WTC11 (cell line): ENCODE data around the gene GPRC5A. TPM values are rescaled to one million over a fixed set of nuclear protein-coding genes. Genes with fewer than 3 reads are reported as not detected.

Experiments
- ATAC-seq: fragments of 200-7000 bp; cut with Tn5 transposase; 2 replicates; pipeline ENCODE4 v1.10.0; 2021; ENCODE audit warnings: mild to moderate bottlenecking, moderate library complexity
- CTCF ChIA-PET: fragments of 300-600 bp; sonication (Branson Sonifier 250); formaldehyde crosslinking; loops from one replicate; lab custom pipeline; 2021; ENCODE audit warnings: antibody characterized with exemption; lab: Charles Lee
- POLR2A ChIA-PET: fragments of 350-600 bp; sonication (Branson Sonifier 250); formaldehyde crosslinking; loops from one replicate; lab custom pipeline; 2021; ENCODE audit warnings: antibody characterized with exemption; lab: Charles Lee
- DNase-seq: peaks from one replicate; pipeline ENCODE4 v3.0.0; 2021; ENCODE audit warnings: low spot score
- H3K27ac Mint-ChIP-seq: 2 replicates; pipeline ENCODE4 v1.8.0; 2021; ENCODE audit warnings: mixed read lengths
- H3K27me3 Mint-ChIP-seq: 2 replicates; pipeline ENCODE4 v1.8.0; 2021; ENCODE audit warnings: low read depth, mild to moderate bottlenecking, moderate library complexity, mixed read lengths
- H3K36me3 Mint-ChIP-seq: 2 replicates; pipeline ENCODE4 v1.8.0; 2021; ENCODE audit warnings: mixed read lengths
- H3K4me1 Mint-ChIP-seq: 2 replicates; pipeline ENCODE4 v1.8.0; 2022; ENCODE audit warnings: mixed read lengths
- H3K4me3 Mint-ChIP-seq: 2 replicates; pipeline ENCODE4 v1.8.0; 2021; ENCODE audit warnings: mild to moderate bottlenecking, moderate library complexity, mixed read lengths
- H3K9me3 Mint-ChIP-seq: 2 replicates; pipeline ENCODE4 v1.8.0; 2021; ENCODE audit warnings: mixed read lengths
- ATF1 ChIP-seq: sonication (generic); formaldehyde crosslinking; IDR thresholded peaks from 2 replicates; pipeline ENCODE4 v1.8.1; 2023; ENCODE audit warnings: mild to moderate bottlenecking, moderate library complexity, missing genetic modification reagents
- ATF2 ChIP-seq: sonication (generic); formaldehyde crosslinking; IDR thresholded peaks from 2 replicates; pipeline ENCODE4 v1.8.1; 2022; ENCODE audit warnings: low read depth, missing genetic modification reagents, borderline replicate concordance
- ATF3 ChIP-seq: sonication (generic); formaldehyde crosslinking; conservative IDR thresholded peaks from 2 replicates; pipeline ENCODE4 v1.8.1; 2022; ENCODE audit warnings: mild to moderate bottlenecking, missing genetic modification reagents
- E2F4 ChIP-seq: sonication (generic); formaldehyde crosslinking; IDR thresholded peaks from 2 replicates; pipeline ENCODE4 v1.8.1; 2022; ENCODE audit warnings: low read depth, mild to moderate bottlenecking, moderate library complexity, missing genetic modification reagents, borderline replicate concordance
- ESRRA ChIP-seq: sonication (generic); formaldehyde crosslinking; IDR thresholded peaks from 2 replicates; pipeline ENCODE4 v1.8.1; 2022; ENCODE audit warnings: mild to moderate bottlenecking, missing genetic modification reagents, borderline replicate concordance
- FOXK1 ChIP-seq: sonication (generic); formaldehyde crosslinking; IDR thresholded peaks from 2 replicates; pipeline ENCODE4 v1.8.0; 2022; ENCODE audit warnings: mild to moderate bottlenecking, moderate library complexity, missing genetic modification reagents
- GTF2I ChIP-seq: fragments of 250-450 bp; sonication (Bioruptor Pico); conservative IDR thresholded peaks from 2 replicates; pipeline ENCODE4 v1.4.0; 2021; ENCODE audit warnings: mild to moderate bottlenecking
- MXD4 ChIP-seq: fragments of 250-450 bp; sonication (Bioruptor Pico); IDR thresholded peaks from 2 replicates; pipeline ENCODE4 v1.8.0; 2021; ENCODE audit warnings: mild to moderate bottlenecking, moderate library complexity, borderline replicate concordance
- NR2C2 ChIP-seq: sonication (generic); formaldehyde crosslinking; IDR thresholded peaks from 2 replicates; pipeline ENCODE4 v1.8.0; 2022; ENCODE audit warnings: mild to moderate bottlenecking, missing genetic modification reagents
- TEAD4 ChIP-seq: sonication (generic); formaldehyde crosslinking; IDR thresholded peaks from 2 replicates; pipeline ENCODE4 v1.8.0; 2022; ENCODE audit warnings: mild to moderate bottlenecking, missing genetic modification reagents
- TP53 ChIP-seq: sonication (generic); formaldehyde crosslinking; IDR thresholded peaks from 2 replicates; pipeline ENCODE4 v1.8.1; 2023; ENCODE audit warnings: mild to moderate bottlenecking, missing genetic modification reagents
- ZNF138 ChIP-seq: sonication (generic); formaldehyde crosslinking; conservative IDR thresholded peaks from 2 replicates; pipeline ENCODE4 v1.8.1; 2022; ENCODE audit warnings: mild to moderate bottlenecking, moderate library complexity, missing genetic modification reagents
- ZNF232 ChIP-seq: sonication (generic); formaldehyde crosslinking; IDR thresholded peaks from 2 replicates; pipeline ENCODE4 v1.8.0; 2022; ENCODE audit warnings: mild to moderate bottlenecking, missing genetic modification reagents
- ZNF263 ChIP-seq: sonication (generic); formaldehyde crosslinking; IDR thresholded peaks from 2 replicates; pipeline ENCODE4 v1.8.1; 2022; ENCODE audit warnings: low read depth, mild to moderate bottlenecking, moderate library complexity, missing genetic modification reagents
- ZNF317 ChIP-seq: sonication (generic); formaldehyde crosslinking; IDR thresholded peaks from 2 replicates; pipeline ENCODE4 v1.8.1; 2023; ENCODE audit warnings: low read depth, mild to moderate bottlenecking, moderate library complexity, missing genetic modification reagents, borderline replicate concordance
- ZNF396 ChIP-seq: fragments of 250-450 bp; sonication (Bioruptor Pico); IDR thresholded peaks from 2 replicates; pipeline ENCODE4 v1.8.0; 2021; ENCODE audit warnings: mild to moderate bottlenecking, moderate library complexity, borderline replicate concordance
- total RNA-seq: library from RNA; stranded (reverse); gene quantifications from 3 replicates; pipeline ENCODE4 v1.2.3, GENCODE V29; 2021
- TF ChIP-seq, protein P1 (sequence below): sonication (generic); formaldehyde crosslinking; IDR thresholded peaks from 2 replicates; pipeline ENCODE4 v1.8.1; 2023; ENCODE audit warnings: mild to moderate bottlenecking, missing genetic modification reagents
- TF ChIP-seq, protein P2 (sequence below): sonication (generic); formaldehyde crosslinking; IDR thresholded peaks from 2 replicates; pipeline ENCODE4 v1.8.0; 2022; ENCODE audit warnings: missing genetic modification reagents
- TF ChIP-seq, protein P3 (sequence below): sonication (generic); formaldehyde crosslinking; IDR thresholded peaks from 2 replicates; pipeline ENCODE4 v1.8.1; 2023; ENCODE audit warnings: mild to moderate bottlenecking, missing genetic modification reagents, moderate library complexity
- TF ChIP-seq, protein P4 (sequence below): sonication (generic); formaldehyde crosslinking; IDR thresholded peaks from 2 replicates; pipeline ENCODE4 v1.8.1; 2023; ENCODE audit warnings: mild to moderate bottlenecking, missing genetic modification reagents

Gene GPRC5A
- total RNA-seq, 1 experiment from 2014 or later: 1.1 TPM

DNA sequence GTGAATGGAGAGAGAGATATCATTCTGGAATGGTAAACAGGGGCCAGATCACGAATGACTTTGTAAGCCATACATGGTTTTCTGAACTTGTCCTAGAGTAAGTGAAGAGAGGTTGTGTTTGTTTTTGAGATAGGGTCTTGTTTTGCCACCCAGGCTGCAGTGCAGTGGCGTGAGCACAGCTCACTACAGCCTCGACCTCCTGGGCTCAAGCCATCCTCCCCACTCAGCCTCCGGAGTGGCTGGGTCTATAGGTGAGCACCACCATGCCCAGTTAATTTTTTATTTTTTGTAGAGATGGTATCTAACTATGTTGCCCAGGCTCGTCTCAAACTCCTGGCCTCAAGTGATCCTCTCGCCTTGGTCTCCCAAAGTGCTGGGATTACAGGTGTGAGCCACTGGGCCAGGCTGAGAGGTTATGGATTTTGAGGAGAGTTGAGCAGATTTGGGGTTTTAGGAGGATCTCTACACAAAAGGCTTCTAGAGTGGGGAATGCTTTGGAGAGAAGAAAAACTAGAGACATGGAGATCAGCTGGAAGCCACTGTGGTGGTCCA lies 19.7 kb upstream of the GPRC5A start:
- peaks cover 59% of the 10 kb centered on the region for H3K4me1 Mint-ChIP-seq
- peak overlapping the region; percentile 8; the same call in 1 of the 2 replicates for H3K4me3 Mint-ChIP-seq
- CTCF ChIA-PET: interaction anchor here (1.3 to 1.7 kb wide), 3 partner anchors 35 to 1110 kb away, joined by 4 to 5 read pairs (median 5); partner anchors contain the start of gene GRIN2B
- TF ChIP-seq ZNF396 (CRISPR knock-in tag): no peak
- TF ChIP-seq, protein P1, sequence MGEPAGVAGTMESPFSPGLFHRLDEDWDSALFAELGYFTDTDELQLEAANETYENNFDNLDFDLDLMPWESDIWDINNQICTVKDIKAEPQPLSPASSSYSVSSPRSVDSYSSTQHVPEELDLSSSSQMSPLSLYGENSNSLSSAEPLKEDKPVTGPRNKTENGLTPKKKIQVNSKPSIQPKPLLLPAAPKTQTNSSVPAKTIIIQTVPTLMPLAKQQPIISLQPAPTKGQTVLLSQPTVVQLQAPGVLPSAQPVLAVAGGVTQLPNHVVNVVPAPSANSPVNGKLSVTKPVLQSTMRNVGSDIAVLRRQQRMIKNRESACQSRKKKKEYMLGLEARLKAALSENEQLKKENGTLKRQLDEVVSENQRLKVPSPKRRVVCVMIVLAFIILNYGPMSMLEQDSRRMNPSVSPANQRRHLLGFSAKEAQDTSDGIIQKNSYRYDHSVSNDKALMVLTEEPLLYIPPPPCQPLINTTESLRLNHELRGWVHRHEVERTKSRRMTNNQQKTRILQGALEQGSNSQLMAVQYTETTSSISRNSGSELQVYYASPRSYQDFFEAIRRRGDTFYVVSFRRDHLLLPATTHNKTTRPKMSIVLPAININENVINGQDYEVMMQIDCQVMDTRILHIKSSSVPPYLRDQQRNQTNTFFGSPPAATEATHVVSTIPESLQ (CRISPR knock-in tag): no peak
- no peak for TF ChIP-seq ATF2 (CRISPR knock-in tag)
- no peak for TF ChIP-seq ZNF317
- TF ChIP-seq, protein P2, sequence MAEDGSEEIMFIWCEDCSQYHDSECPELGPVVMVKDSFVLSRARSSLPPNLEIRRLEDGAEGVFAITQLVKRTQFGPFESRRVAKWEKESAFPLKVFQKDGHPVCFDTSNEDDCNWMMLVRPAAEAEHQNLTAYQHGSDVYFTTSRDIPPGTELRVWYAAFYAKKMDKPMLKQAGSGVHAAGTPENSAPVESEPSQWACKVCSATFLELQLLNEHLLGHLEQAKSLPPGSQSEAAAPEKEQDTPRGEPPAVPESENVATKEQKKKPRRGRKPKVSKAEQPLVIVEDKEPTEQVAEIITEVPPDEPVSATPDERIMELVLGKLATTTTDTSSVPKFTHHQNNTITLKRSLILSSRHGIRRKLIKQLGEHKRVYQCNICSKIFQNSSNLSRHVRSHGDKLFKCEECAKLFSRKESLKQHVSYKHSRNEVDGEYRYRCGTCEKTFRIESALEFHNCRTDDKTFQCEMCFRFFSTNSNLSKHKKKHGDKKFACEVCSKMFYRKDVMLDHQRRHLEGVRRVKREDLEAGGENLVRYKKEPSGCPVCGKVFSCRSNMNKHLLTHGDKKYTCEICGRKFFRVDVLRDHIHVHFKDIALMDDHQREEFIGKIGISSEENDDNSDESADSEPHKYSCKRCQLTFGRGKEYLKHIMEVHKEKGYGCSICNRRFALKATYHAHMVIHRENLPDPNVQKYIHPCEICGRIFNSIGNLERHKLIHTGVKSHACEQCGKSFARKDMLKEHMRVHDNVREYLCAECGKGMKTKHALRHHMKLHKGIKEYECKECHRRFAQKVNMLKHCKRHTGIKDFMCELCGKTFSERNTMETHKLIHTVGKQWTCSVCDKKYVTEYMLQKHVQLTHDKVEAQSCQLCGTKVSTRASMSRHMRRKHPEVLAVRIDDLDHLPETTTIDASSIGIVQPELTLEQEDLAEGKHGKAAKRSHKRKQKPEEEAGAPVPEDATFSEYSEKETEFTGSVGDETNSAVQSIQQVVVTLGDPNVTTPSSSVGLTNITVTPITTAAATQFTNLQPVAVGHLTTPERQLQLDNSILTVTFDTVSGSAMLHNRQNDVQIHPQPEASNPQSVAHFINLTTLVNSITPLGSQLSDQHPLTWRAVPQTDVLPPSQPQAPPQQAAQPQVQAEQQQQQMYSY: no peak
- no peak for TF ChIP-seq ESRRA (CRISPR knock-in tag)
- no peak for TF ChIP-seq E2F4 (CRISPR knock-in tag)
- no peak for TF ChIP-seq ZNF232 (CRISPR knock-in tag)
- TF ChIP-seq ATF1: no peak
- TF ChIP-seq TP53 (CRISPR knock-in tag): no peak
- TF ChIP-seq ATF3: no peak
- TF ChIP-seq, protein P3, sequence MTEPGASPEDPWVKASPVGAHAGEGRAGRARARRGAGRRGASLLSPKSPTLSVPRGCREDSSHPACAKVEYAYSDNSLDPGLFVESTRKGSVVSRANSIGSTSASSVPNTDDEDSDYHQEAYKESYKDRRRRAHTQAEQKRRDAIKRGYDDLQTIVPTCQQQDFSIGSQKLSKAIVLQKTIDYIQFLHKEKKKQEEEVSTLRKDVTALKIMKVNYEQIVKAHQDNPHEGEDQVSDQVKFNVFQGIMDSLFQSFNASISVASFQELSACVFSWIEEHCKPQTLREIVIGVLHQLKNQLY (CRISPR knock-in tag): no peak
- no peak for TF ChIP-seq MXD4 (CRISPR knock-in tag)
- no peak for TF ChIP-seq ZNF263 (CRISPR knock-in tag)
- no peak for TF ChIP-seq TEAD4 (CRISPR knock-in tag)
- no peak for TF ChIP-seq ZNF138 (CRISPR knock-in tag)
- TF ChIP-seq, protein P4, sequence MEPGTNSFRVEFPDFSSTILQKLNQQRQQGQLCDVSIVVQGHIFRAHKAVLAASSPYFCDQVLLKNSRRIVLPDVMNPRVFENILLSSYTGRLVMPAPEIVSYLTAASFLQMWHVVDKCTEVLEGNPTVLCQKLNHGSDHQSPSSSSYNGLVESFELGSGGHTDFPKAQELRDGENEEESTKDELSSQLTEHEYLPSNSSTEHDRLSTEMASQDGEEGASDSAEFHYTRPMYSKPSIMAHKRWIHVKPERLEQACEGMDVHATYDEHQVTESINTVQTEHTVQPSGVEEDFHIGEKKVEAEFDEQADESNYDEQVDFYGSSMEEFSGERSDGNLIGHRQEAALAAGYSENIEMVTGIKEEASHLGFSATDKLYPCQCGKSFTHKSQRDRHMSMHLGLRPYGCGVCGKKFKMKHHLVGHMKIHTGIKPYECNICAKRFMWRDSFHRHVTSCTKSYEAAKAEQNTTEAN (CRISPR knock-in tag): no peak
- TF ChIP-seq FOXK1 (CRISPR knock-in tag): no peak
- no peak for TF ChIP-seq GTF2I (CRISPR knock-in tag)
- no peak for TF ChIP-seq NR2C2 (CRISPR knock-in tag)
- TF ChIP-seq, all 79 proteins: peak for 0
- Mint-ChIP-seq H3K27me3 (no peaks in the 10 kb centered on the region), H3K27ac (0 out of 2 replicates have a peak overlapping the region, but pooled peaks have one; percentile 5), H3K9me3 (0 out of 2 replicates have a peak, but pooled peaks cover 3% of the 10 kb centered on the region), H3K36me3 (0 out of 2 replicates have a peak, but pooled peaks cover 2% of the 10 kb centered on the region)
- POLR2A ChIA-PET: interaction anchor here (0.7 kb wide), 1 partner anchor 813 kb away, joined by 7 read pairs; no protein-coding TSS in a partner anchor
- DNase-seq (no peak), ATAC-seq (no peak)
